Gastrocnemius medialis (tissue), 4 donors: ENCODE results near the gene H2BK1. TPM values are rescaled to one million over a fixed set of nuclear protein-coding genes. Genes with fewer than 3 reads are reported as not detected.

Experiments used
- ATAC-seq, 2 donors: fragments of 150-250 bp; one replicate each; pipeline ENCODE4 v1.9.1; 2016
- DNase-seq, 2 donors: peaks; one replicate each; pipeline ENCODE4 v3.0.0-alpha.2; 2019
- H3K27ac ChIP-seq, 4 donors: fragments of 200-600 bp; sonication (generic); 1 replicate in 1 of 4; 2 replicates in 3 of 4; pipeline ENCODE4 v1.5.1; 2016 to 2018; ENCODE audit warnings: mild to moderate bottlenecking in 2 of 4, moderate library complexity in 1 of 4
- H3K27me3 ChIP-seq, 3 donors: fragments of 200-600 bp; sonication (generic) in 2 of 3; 1 replicate in 1 of 3; 2 replicates in 2 of 3; pipeline versions ENCODE4 v1.5.1 to v1.6.0; 2016 to 2019; ENCODE audit warnings: mild to moderate bottlenecking in 1 of 3, moderate library complexity in 1 of 3
- H3K36me3 ChIP-seq, 2 donors: fragments of 200-600 bp; sonication (generic) in 1 of 2; one replicate each; pipeline ENCODE4 v1.5.1; 2017 to 2018
- H3K4me1 ChIP-seq, 2 donors: fragments of 200-600 bp; sonication (generic) in 1 of 2; one replicate each; pipeline ENCODE4 v1.5.1; 2016 to 2017; ENCODE audit warnings: mild to moderate bottlenecking in 2 of 2
- H3K4me3 ChIP-seq, 4 donors: fragments of 200-600 bp; sonication (generic) in 3 of 4; 1 replicate in 1 of 4; 2 replicates in 3 of 4; pipeline ENCODE4 v1.5.1; 2016 to 2019; ENCODE audit warnings: mild to moderate bottlenecking in 2 of 4
- H3K9me3 ChIP-seq, 3 donors: fragments of 200-600 bp; sonication (generic) in 2 of 3; 1 replicate in 1 of 3; 2 replicates in 2 of 3; pipeline ENCODE4 v1.5.1; 2016 to 2019
- POLR2A ChIP-seq, 2 donors: fragments of 450-650 bp; IDR thresholded peaks; one replicate each; pipeline ENCODE4 v1.6.1; 2017; ENCODE audit warnings: antibody characterized with exemption in 2 of 2, mild to moderate bottlenecking in 2 of 2, moderate library complexity in 2 of 2
- in situ Hi-C, 4 donors: fragments of 200-750 bp; cut with MboI; loops; one replicate each; pipeline versions ENCODE4 v1.15.0 to v1.8.0; 2017; ENCODE audit warnings: low sequenced_read_pairs in 4 of 4
- intact Hi-C: fragments of 100-400 bp; cut with DNase I; formaldehyde crosslinking; loops from one replicate; pipeline ENCODE4 v1.15.1; 2023; ENCODE audit warnings: low total_unique reads
- total RNA-seq, 4 donors: library from RNA; depleted of rRNA; stranded (reverse); fragments of >200 nt; gene quantifications; one replicate each; pipeline versions ENCODE4 v1.1.0 to v1.2.3, GENCODE V29; 2016
- TF ChIP-seq, protein P1 (sequence below), 5 experiments: fragments of 450-650 bp in 3 of 5; fragments of 200-600 bp in 2 of 5; sonication (generic) in 2 of 5; IDR thresholded peaks in 4 of 5; conservative IDR thresholded peaks in 1 of 5; 1 replicate in 4 of 5; 2 replicates in 1 of 5; pipeline ENCODE4 v1.5.1; 2016 to 2019; ENCODE audit warnings: antibody characterized with exemption in 5 of 5, mild to moderate bottlenecking in 3 of 5, moderate library complexity in 3 of 5

H2BK1 gene
- total RNA-seq: not detected

DNA sequence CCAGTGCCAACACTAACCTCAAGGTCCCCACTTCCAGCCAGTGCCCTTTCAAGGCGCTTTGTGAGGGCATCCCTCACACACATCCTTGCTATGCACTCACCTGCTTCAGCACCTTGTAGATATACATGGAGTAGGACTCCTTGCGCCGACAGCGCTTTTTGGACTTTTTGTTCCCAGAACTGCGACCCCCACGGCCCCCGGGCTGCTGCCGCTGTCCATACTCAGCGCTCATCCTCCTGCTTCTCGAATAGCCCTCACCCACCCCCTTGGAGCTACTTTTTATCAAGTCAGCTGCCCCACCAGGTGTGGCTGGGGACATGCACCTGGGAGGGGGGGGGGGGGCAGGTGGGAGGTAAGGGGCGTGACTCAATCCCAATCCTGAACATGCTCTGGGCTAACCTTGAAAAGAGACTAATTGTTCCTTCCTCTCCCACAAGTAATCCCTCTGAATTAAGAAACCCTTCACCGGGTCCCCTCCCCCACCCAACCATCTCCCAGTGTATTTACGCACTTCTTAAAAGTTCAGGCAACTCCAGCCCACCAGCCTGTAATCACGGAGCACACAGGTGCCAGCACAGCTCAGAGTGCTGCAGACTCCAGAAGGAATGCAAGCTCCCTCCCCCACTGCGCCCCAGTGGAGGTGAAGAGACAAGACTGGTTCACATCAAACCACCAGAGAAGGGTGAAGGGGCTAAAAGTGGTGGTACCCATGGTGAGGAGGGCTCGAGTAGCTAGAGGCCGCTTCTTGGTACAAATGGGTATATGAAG is at the start of gene H2BK1:
Gene H2BK1 (minus strand): TSS at position 402 of the 768 bp plus-strand sequence. CDS start 170 bp downstream, at position 232.
- peaks cover 0 to 36% of the 10 kb centered on the region in 2 donors for H3K36me3 ChIP-seq
- TF ChIP-seq POLR2A (IDR thresholded peaks at IDR 0.05): no peak
- TF ChIP-seq, protein P1, sequence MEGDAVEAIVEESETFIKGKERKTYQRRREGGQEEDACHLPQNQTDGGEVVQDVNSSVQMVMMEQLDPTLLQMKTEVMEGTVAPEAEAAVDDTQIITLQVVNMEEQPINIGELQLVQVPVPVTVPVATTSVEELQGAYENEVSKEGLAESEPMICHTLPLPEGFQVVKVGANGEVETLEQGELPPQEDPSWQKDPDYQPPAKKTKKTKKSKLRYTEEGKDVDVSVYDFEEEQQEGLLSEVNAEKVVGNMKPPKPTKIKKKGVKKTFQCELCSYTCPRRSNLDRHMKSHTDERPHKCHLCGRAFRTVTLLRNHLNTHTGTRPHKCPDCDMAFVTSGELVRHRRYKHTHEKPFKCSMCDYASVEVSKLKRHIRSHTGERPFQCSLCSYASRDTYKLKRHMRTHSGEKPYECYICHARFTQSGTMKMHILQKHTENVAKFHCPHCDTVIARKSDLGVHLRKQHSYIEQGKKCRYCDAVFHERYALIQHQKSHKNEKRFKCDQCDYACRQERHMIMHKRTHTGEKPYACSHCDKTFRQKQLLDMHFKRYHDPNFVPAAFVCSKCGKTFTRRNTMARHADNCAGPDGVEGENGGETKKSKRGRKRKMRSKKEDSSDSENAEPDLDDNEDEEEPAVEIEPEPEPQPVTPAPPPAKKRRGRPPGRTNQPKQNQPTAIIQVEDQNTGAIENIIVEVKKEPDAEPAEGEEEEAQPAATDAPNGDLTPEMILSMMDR (IDR thresholded peaks at IDR 0.05 in 4 of 5, conservative IDR thresholded peaks at IDR 0.05 in 1 of 5): no peak
- peaks cover 0 to 10% (median 6%) of the 10 kb centered on the region in 3 donors for H3K27me3 ChIP-seq
- DNase-seq (no peak), ATAC-seq (no peak)
- H3K27ac ChIP-seq: no peak within 1 kb of the TSS
- in situ Hi-C loops: no loop called here
- intact Hi-C loops: no loop called here
- H3K4me1 ChIP-seq: no peaks in the 10 kb centered on the region
- H3K4me3 ChIP-seq: no peak within 1 kb of the TSS
- no peaks in the 10 kb centered on the region for H3K9me3 ChIP-seq

DNA sequence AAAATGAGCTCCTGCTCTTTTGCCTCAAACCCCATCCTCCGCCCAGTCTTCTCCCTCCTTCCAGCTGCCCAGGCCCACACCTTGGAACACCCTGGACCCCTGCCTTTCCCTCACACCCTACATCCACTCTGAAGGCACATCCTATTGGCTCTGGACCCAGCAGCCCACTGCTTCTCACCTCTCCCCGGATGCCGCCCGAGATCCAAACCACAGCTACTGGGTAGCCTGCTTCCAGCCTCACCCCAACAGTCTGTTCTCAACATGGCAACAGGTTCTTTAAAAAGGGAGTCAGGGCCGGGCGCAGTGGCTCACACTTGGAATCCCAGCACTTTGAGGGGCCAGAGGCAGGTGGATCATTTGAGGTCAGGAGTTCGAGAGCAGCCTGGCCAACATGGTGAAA is 47.7 kb upstream of the H2BK1 start:
- H3K27ac ChIP-seq: no peak overlapping the region
- H3K4me3 ChIP-seq: no peak overlapping the region
- peaks cover 0 to 29% (median 25%) of the 10 kb centered on the region in 3 donors for H3K27me3 ChIP-seq
- DNase-seq (no peak), ATAC-seq (no peak)
- H3K9me3 ChIP-seq: no peaks in the 10 kb centered on the region
- in situ Hi-C loops: no loop called here
- no peaks in the 10 kb centered on the region for H3K36me3 ChIP-seq
- peaks cover 0 to 6% of the 10 kb centered on the region in 2 donors for H3K4me1 ChIP-seq
- TF ChIP-seq POLR2A (IDR thresholded peaks at IDR 0.05): no peak
- TF ChIP-seq, protein P1 (IDR thresholded peaks at IDR 0.05 in 4 of 5, conservative IDR thresholded peaks at IDR 0.05 in 1 of 5): no peak
- intact Hi-C loops: no loop called here

DNA sequence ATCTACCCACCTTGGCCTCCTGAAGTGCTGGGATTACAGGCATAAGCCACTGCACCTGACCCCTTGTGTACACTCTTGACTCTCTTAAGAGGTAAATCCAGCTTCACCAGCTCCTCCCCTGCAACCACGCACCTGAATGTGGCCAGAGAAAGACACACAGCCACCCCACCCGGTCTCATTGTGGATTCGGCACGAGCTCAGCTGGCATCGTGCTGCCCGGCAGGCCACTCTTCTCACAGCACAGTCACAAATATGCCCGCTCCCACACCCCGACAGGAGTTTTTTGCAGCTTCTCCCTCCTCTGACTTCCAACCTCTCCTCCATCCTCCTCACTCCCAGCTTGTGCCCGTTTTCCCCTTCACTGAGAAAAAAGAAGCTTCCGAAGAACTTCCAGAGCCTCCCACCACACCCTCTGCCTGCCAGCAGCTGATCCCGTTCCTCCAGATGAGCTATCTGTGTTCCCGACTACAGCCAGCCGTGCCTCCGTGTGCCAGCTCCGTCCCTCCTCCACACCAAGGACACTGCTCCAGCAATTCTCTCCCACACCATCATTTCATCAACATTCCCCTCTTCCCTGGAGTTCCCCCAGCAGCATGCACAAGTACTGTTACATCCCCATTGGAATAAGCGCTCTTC is 46.2 kb upstream of the H2BK1 start:
- H3K9me3 ChIP-seq: no peaks in the 10 kb centered on the region
- DNase-seq: no peak
- in situ Hi-C loops (no loop called here), intact Hi-C loops (no loop called here)
- no peak overlapping the region for H3K27ac ChIP-seq
- TF ChIP-seq POLR2A (IDR thresholded peaks at IDR 0.05): no peak
- TF ChIP-seq, protein P1 (IDR thresholded peaks at IDR 0.05 in 4 of 5, conservative IDR thresholded peaks at IDR 0.05 in 1 of 5): no peak
- H3K4me1 ChIP-seq: peaks cover 7 to 17% of the 10 kb centered on the region in 2 donors
- peaks cover 0 to 15% (median 11%) of the 10 kb centered on the region in 3 donors for H3K27me3 ChIP-seq
- no peaks in the 10 kb centered on the region for H3K36me3 ChIP-seq
- H3K4me3 ChIP-seq: no peak overlapping the region
- no peak for ATAC-seq

DNA sequence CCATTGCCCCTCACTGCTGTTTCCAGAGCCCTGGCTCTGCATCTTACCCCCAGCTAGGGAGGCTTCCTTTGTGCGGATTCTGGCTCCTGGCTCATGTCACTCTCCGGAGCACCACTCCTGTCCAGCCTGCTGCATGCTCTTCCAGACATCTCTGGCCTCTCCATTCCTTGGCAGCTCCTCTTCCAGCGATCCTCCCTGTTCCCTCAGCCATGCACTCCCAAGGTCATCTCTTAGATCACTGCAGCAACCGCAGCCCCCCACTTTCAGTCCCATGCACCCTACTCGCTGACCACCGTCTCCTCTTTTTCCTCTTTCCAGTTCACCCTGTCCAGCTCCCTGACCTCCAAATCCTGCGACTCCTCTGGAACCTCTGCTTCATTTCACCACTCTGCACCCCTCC is 45.1 kb upstream of the H2BK1 start:
- in situ Hi-C loops: no loop called here
- intact Hi-C loops: no loop called here
- ATAC-seq: no peak

More for the DNA sequence above, 45.1 kb upstream of the H2BK1 start:
- Histone ChIP-seq H3K4me1 (peaks cover 16 to 25% of the 10 kb centered on the region in 2 donors), H3K36me3 (no peaks in the 10 kb centered on the region), H3K4me3 (no peak overlapping the region), H3K27ac (no peak overlapping the region), H3K9me3 (no peaks in the 10 kb centered on the region), H3K27me3 (peaks cover 0 to 4% (median 0%) of the 10 kb centered on the region in 3 donors)
- TF ChIP-seq, protein P1 (IDR thresholded peaks at IDR 0.05 in 4 of 5, conservative IDR thresholded peaks at IDR 0.05 in 1 of 5): no peak
- no peak for TF ChIP-seq POLR2A (IDR thresholded peaks at IDR 0.05)
- no peak for DNase-seq
